Stimulated activated CD8-positive, alpha-beta memory T cell treated with anti-CD3 and anti-CD28 coated beads, Interleukin-12 subunit alpha, Interleukin-12 subunit beta, amount 100 ng/mL, for 24 hours (primary cell): ENCODE data around the gene FXYD4.
"Not testable (repeated sequence)": the region's sequence is repeated elsewhere in the genome, so short reads cannot be mapped to it uniquely, and the experiment has no call there.

ENCODE experiments used
- DNase-seq: peaks from one replicate; pipeline ENCODE4 v3.0.0-alpha.2; 2020; ENCODE audit errors: extremely low read depth

The FXYD4 gene

DNA sequence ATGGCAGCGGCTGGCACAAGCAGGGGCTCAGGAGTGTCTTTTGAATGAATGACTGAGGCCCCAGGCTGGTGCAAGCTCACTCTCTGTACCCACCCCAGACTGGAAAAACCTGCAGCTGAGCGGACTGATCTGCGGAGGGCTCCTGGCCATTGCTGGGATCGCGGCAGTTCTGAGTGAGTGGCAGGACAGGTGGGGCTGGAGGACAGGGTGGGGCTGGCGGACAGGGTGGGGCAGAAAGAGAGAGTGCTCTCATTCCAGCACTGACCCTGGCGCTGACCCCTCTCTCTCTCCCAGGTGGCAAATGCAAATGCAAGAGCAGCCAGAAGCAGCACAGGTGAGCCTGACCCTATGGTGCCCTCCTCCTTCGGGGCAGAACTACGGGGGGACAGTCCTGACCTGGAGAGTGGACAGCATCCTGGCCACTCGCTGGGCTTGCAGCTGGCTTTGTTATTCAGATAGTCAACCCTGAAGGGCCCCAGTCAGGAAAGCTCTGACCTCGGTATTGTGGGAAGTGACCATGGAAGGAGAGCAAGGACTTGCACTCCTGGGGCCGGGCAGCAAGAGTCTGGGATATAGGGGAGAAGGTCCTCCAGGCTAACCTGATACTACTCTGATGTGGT lies 4.1 kb downstream of the FXYD4 start:
- DNase-seq: no peak

DNA sequence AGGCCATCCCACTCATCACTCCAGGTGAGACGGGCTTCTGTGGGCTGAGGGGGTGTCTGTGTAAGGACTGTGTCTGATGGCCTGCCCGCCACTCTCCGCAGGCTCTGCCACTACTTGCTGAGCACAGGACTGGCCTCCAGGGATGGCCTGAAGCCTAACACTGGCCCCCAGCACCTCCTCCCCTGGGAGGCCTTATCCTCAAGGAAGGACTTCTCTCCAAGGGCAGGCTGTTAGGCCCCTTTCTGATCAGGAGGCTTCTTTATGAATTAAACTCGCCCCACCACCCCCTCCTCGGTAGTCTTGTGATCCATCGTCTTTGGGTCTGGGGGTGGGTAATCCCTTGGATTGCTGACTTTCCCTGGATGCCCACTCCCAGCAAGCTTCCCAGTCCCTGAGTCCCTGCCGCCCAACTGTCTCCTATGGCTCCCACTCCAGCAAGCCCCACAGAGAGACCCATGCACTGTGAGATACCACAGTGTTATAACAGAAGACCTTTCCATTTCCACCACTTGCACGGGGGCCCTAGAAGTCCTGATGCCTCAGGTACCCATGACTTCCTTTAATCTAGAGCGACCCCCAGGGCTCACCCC lies 4.7 kb downstream of the FXYD4 start:
- DNase-seq: no peak

DNA sequence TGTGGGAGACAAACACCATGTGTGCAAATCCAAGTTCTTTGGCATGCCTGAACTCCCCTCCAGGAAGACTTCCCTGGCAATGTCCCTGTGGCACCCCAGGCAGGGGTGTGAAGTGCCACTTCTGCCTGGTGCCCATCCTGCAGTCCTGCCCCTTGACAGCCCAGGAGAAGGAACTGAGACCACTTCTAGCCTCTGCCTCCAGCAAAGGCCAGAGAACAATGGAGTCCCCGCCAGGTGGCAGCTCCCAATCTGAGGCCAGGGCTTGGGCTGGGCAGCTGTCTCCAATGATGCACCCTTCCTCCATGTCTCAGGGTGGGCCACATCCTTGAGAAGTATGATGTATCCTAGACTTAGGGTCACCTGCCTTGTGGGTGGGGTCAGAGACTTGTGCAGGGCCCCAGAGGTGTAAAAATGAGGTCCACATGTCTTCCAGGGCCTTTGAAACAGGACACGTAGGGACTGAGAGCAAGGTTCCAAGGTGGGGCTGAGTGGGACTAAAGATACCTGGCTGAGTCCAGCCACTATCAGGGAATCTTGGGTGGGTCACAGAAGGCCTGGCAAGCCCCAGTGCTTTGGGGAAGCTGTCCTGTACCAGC lies 5.5 kb downstream of the FXYD4 start:
- no peak for DNase-seq

DNA sequence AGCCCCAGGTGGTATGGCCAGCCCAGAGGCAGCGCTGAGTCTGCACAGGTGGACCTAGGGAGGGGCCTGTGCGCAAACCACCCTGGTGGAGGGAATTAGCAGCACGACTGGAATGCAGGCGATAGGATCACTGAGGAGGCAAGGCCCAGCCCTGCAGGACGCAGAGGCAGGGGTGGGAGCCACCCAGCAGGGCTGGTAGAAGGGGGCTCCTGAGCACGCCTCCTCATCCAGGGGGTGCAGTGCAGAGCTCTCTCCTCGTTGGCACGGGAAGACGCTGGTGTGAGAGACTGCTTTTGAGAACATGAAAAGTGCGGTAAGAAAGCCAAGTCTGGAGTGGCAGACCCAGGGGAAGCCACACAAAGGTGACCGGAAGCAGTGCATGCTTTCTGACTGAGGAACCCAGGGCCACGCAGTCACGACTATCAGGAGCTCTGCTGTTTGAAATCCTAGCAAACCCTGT lies 6.0 kb downstream of the FXYD4 start:
- DNase-seq: no peak

DNA sequence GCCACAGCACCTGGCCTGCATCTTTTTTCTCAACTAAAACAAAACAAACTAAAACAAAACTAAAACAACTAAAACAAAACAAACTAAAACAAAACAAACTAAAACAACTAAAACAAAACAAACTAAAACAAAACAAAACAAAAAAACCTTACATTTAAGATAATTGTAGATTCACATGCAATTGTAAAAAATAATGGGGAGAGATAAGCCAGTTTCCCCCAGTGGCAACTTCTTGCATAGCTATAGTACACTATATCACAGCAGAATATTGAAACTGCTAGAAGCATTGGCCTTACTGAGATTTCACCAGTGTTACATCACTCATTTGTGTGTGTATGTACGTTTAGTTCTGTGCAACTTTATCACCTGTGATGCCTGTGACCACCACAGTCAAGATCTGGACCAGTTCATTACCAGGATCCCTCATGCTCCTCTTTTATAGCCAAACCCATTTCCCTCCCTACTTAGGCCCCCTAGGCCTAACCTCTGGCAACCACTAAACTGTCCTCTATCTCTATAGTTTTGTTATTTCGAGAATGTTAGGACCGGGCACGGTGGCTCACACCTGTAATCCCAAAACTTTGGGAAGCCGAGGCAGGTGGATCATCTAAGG lies 9.3 kb downstream of the FXYD4 start:
- DNase-seq: no peak

DNA sequence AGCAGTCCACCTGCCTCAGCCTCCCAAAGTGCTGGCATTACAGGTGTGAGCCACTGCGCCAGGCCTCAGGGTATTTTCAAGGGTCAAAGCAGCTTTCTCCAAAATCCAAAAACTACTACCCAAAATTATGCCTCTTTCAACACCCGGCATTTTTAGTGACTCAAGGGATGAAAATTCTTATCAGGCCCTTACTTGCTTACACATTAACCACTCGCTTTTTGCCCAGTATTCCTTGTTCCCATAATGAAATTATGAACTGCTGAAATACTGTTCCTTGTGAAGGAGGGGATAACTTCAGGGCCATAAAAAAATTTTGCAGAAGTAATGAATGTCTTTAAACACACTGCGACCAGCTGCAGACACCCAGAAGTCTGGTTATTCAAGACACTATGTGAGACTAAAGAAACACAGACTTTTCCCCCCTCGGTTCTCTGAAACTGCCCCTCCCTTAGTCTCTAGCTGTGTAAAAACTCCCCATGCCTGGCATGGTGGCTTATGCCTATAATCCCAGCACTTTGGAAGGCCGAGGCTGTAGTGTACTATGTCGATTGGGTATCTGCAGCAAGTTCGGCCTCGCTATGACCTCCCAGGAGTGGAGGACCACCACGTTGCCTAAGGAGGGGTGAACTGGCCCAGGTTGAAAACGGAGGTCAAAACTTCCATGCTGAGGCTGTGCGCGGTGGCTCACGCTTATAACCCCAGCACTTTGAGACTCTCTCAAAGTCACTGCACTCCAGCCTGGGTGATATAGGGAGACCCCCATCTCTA lies 12.0 kb downstream of the FXYD4 start:
- DNase-seq: no peak

DNA sequence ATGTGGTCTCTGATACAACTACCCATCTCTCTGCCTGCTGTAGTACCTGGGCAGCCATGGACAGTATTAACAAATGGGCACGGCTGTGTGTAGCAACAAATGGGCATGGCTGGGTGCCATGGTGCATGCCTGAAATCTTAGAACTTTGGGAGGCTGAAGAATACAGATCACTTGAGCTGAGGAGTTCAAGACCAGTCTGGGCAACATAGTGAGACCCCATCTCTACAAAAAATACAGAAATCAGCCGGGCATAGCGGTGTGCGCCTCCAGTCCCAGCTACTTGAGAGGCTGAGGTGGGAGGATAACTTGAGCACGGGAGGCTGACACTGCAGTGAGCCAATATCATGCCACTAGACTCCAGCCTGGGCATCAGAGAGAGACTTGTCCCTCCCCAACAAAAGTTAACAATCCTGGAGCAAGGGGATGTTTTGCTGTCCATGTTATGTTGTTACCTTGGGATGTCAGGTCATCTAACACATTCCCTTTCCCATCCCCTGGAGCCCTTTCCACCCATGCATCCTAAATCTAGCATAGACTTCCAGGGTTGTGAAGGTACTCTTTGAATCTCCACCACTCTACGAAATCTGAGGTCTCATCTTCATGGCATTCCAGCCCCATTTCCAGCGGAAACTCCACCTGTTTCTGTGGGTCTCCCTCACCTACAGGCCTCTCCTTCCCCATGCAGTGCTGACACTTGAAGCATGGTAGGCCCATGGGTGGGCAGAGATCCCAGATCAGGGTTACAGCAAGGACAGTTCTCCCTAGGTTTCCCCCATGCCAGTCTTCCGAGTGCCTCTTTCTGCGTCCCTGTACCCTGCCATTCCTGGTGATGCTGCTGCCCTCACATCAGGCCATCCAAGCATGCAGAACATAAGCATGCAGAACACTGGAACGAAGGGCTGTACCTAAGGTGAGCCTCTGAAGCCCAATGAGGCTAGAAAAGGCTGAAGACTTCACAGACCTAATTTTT lies 13.1 kb downstream of the FXYD4 start:
- no peak for DNase-seq

DNA sequence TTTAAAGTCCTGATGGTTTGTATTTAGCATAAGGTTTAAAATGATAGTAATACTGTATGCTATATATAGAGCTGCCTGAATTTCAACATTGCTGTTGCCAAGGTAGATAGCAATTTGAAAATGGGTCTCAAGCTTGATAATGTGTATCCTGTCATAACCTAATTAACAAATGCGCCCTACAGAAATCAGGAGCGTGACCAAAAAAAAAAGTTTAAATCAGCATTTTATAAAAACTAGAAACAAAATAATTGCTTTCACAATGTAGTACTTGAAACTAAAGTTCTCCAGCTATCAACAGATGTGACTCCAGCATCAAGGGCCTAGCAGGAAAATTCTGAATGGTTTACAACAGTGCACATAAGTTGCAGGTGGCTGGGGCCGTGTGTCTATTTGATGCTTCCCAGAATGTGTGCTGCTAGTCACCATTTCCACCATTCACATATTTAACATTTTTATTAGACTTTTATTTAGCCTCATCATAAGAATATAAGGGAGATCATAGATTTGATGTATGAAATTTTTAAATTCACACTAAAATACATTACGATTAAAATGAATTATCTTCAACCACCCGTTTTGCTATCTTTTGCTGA lies 14.1 kb downstream of the FXYD4 start:
- DNase-seq: no peak

DNA sequence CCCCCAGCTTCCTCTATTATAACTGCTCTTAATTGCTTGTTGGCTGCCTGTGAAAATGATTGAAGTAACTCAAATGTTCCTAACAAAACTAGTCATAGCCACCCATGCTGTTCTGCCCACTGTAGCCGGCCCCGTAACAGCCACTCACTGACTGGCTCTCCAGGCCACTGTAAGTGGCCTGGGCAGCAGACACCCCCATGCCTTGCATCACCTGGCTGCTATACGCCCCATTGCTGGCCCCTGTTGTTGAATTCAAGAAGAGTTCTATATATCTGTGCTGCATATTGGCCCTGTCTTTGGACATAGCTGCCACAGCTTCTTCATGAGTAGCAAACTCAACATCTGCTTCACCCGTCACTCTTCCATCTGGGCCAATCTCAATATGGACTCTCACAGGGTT lies 15.1 kb downstream of the FXYD4 start:
- no peak for DNase-seq

DNA sequence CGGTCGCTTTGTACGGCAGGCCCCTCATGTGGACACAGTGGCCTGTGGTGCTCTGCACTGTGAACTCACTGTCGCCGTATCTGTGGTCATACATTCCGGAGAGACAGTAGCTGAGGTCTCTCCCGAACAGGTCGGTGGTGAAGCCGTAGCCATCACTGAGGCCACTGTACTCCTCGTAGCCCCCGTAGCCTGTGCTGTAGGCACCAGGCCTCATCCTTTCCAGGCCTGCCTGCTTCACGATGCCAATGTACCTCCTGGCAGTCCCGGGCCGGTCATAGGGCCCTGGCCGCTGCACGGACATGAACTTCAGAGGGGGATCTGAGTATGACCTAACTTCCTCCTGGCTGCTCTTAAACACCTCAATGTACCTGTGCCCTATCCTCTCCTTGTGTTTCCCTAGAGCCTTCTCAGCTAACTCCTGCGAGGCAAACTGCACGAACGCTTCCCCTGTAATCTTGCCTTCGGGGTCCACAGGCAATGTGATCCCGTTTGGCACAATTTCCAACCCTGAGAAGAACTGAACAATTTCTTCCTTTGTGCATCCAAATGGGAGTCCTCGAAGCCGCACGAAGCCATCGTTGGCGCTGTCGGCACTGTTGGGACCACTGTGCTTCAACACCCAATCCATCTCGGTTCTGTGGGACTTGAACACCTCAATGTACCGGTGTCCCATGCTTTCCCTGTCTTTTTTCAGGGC lies 15.7 kb downstream of the FXYD4 start:
- no peak for DNase-seq

DNA sequence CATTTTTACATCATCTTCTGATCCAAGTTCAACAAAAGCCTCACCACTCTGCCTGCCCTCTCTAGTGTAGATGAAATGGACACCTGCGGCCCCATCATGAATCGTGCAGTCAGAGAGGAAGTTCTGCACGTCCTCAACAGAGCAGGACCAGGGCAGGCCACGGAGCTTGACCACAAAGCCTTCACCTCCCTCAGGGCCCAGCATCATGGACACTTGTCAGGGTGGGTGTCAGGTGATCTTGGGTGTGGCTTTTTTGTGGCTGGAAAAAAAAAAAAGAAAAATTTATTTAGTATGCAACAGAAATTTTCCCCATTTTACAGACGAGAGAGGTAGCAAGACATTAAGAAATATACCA lies 16.2 kb downstream of the FXYD4 start:
- DNase-seq: no peak

DNA sequence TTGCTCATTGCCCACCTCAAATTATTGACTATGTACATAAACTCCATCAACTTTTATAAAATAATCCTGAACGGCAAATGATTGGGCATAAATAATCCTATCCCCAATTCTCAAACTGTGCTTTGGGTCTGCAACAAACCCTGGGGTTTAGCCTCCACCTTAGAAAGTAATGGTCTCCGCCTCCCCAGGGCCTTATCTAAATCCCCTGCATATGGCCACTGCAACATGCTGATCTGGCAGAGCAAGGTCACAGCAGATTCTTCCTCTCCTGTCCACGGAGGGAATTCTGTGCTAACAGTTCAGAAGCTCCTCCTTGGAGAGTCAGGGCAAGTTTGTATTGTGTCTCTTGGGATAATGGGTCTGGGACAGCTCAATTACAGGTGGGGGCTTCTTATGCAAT lies 18.4 kb downstream of the FXYD4 start:
- no peak for DNase-seq

DNA sequence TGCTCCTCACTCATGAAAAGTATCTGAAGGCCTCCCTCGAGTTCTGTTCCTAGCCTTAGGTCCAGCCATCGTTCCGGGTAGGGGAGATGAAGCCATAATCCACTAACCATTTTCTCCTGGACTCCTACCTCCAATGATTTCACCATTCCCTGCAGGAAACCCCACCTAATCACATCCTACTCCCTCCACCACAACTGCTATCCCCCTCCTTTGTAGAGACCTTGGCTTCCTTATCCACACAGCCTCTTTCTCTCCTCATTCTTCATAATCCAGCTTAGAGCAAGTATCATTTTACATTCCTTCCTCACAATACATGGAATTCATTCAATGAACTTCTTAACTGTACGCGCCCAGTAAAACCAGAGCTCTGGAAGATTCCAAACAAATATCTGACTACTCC lies 18.9 kb downstream of the FXYD4 start:
- DNase-seq: no peak

DNA sequence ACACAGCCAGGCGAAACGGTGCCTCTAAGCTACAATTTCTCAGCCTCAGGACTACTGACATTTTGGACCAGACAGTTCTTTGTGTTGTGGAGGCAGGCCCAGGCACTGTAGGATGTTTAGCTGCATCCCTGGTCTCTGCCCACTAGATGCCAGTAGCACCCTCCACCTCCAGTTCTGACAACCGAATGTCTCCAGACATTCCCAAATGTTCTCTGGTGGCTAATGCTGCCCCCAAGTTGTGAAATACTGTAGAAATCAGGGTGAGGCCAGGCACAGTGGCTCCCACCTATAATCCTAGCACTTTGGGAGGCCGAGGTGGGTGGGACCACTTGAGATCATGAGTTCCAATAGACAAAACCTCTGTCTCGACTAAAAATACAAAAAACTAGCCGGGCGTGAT lies 19.3 kb downstream of the FXYD4 start:
- no peak for DNase-seq

DNA sequence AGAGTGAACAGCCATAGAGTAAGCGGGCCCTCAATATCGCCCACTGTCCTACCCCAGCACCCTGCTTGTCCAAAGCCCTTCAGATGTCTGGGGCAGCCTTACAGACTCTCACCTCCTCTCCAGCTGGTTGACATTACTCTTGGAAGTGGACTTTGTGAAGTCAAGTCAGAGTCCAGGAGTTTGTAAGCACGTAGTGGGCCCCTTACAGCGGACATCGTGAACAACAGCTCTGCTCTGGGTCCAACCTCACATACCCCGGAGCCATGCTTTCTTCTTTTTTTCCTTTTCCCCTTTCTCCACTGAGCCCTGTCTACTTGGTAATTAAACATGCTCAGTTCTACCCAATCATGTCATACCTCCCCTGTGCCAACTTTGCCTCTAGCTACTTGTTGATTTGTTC lies 20.1 kb downstream of the FXYD4 start:
- DNase-seq: no peak

DNA sequence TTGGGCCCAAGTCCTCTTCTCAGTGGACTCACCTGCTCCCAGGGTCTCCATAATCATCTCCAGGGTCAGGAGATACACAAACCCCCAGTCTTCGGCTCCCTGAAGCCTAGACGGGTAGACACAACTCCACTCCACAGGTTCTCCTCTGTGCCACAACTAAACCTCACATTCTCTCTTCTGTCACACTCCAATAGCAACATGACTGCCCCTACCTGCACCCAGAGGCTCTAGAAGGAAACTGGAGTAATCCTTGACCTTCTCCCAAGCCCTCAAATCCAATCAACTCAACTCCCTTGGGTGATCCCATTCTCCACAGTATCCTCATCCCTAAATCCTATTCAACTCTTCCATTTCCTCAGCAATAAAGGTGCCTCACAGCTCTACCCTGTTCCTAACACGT lies 21.3 kb downstream of the FXYD4 start:
- no peak for DNase-seq

DNA sequence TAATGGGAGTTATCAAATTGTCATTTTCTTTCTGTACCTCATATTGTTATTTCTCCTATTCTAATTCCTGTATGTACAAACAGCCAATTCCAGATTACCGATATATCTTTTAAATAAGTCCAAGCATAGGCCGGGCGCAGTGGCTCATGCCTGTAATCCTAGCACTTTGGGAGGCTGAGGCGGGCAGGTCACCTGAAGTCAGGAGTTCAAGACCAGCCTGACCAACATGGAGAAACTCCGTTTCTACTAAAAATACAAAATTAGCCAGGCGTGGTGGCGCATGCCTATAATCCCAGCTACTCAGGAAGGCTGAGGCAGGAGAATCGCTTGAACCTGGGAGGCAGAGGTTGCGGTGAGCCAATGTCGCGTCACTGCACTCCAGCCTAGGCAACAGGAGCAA lies 21.8 kb downstream of the FXYD4 start:
- DNase-seq: not testable (repeated sequence)

DNA sequence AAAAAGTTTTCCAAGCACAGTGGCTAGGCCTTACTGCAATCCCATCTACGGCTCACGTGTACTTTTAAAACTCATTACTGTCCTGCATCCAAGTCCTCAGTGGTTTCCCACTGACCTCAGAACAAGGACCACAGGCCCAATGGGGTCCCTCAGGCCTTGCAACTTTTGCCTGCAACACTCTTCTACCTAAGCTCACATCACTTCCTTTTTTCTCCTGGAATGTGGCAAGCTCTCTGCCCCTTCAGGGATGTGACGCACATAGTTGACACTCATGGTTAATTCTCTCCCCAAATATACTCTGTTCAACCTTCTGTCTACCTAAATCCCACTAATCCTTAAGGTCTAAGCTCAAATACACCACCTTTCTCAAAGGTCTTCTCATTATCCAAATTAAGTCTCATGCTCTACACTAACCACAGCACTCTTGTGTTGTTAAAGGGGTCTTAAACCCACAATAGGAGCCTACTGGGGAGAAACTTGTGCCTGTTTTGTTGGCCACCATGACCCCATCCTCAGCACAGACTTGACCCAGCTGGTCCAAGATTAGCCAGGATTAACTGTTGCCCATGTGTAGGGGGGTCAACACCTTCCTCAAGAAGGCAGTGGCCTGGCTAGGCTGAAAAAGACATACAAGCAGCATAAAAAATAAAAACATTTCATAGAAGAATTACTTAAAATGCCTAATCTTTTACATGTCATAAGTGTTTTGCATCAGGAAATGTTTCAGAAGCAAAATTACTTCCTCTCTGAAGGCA lies 22.3 kb downstream of the FXYD4 start:
- no peak for DNase-seq

DNA sequence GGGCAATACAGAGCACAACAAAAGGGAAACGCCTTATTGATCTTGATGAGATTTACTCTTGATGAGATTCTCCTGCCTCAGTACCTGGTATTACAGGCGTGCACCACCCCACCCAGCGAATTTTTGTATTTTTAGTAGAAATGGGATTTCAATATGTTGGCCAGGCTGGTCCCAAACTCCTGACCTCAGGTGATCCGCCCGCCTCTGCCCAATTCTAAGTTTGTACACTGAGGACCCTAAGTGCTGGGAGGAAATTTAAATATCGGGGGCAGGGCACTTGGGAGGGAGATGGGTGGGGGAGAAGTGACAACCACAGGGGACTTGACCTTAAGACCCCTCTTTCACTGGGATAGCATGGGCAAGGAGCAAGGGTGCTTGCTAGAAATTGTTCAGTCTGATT lies 23.4 kb downstream of the FXYD4 start:
- no peak for DNase-seq
